Activated CD4-positive, alpha-beta T cell treated with anti-CD3 and anti-CD28 coated beads, Interleukin-2, amount 10 ng/mL, durations not matched to agents 7 days and 5 days (primary cell): ENCODE results near the gene COPS9. TPM values are rescaled to one million over a fixed set of nuclear protein-coding genes. Genes with fewer than 3 reads are reported as not detected.

ENCODE experiments used
- CTCF ChIA-PET: fragments of 350-600 bp; sonication (Branson Sonifier 250); formaldehyde crosslinking; loops from one replicate; lab custom pipeline; 2021; ENCODE audit warnings: antibody characterized with exemption; lab: Charles Lee
- POLR2A ChIA-PET: fragments of 350-600 bp; sonication (Branson Sonifier 250); formaldehyde crosslinking; loops from one replicate; lab custom pipeline; 2021; ENCODE audit warnings: antibody characterized with exemption; lab: Charles Lee
- DNase-seq: peaks from one replicate; pipeline ENCODE4 v3.0.0-alpha.2; 2020
- H3K27ac Mint-ChIP-seq: one replicate; pipeline ENCODE4 v1.8.0; 2021; ENCODE audit warnings: mild to moderate bottlenecking, moderate library complexity, mixed read lengths
- H3K27me3 Mint-ChIP-seq: one replicate; pipeline ENCODE4 v1.8.0; 2021; ENCODE audit warnings: mixed read lengths
- H3K36me3 Mint-ChIP-seq: one replicate; pipeline ENCODE4 v1.8.0; 2021; ENCODE audit warnings: low read depth, mixed read lengths
- H3K4me1 Mint-ChIP-seq: one replicate; pipeline ENCODE4 v1.8.0; 2021; ENCODE audit warnings: mixed read lengths
- H3K4me3 Mint-ChIP-seq: one replicate; pipeline ENCODE4 v1.8.0; 2021; ENCODE audit warnings: mild to moderate bottlenecking, moderate library complexity, mixed read lengths
- H3K9me3 Mint-ChIP-seq: one replicate; pipeline ENCODE4 v1.8.0; 2021; ENCODE audit warnings: mixed read lengths
- total RNA-seq, 2 experiments: library from RNA; stranded (reverse); gene quantifications; one replicate each; pipeline ENCODE4 v1.2.3, GENCODE V29; 2021

COPS9 gene
- total RNA-seq, 2 experiments from 2014 or later, result 77.9 to 115 TPM

DNA sequence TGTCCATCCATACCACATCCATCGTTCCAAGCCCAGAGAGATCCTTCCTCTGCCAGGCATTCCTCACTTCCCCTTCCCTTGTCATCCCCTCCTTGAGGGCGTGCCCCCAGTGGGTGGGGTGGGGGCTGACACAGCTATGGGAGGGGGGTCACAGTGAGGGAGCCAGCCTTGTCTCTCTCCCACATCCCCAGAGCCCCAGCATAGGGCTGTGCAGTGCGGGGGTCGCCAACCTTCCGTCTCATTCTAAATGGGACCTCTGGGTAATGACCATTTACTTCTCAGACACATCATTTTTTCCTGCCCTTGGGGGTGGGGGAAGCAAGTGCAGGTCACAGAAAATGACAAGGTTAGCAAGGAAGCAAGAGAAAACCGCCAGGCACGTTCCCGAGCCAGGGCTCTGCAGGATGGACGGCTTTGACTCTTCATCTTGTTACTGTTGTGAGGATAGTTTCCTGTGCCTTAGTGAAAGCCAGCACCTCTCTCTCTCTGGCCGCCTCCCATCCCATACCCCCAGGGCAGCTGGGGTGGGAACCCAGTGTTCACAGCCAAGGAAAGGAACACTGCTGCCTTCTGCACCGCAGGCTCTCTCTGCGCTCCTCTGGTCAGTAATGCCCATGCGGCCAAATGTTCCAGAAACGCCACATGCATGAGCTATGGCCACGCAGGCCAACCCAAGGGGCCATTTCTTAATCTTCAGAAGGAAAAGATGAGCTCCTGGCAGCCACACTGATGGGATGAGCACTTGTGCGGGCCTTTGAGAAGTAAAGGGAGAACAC is 27.0 kb upstream of the COPS9 start:
- H3K4me1 Mint-ChIP-seq, result no peaks in the 10 kb centered on the region
- peaks cover 13% of the 10 kb centered on the region for H3K9me3 Mint-ChIP-seq
- no peak for DNase-seq
- ChIA-PET POLR2A (no interaction called here), CTCF (interaction anchor here (0.7 kb wide), 1 partner anchor 135 kb away, joined by 3 read pairs; no protein-coding TSS in a partner anchor)
- H3K27me3 Mint-ChIP-seq, result no peaks in the 10 kb centered on the region
- H3K4me3 Mint-ChIP-seq, result no peak overlapping the region
- H3K36me3 Mint-ChIP-seq, result no peaks in the 10 kb centered on the region
- H3K27ac Mint-ChIP-seq, result no peak overlapping the region

DNA sequence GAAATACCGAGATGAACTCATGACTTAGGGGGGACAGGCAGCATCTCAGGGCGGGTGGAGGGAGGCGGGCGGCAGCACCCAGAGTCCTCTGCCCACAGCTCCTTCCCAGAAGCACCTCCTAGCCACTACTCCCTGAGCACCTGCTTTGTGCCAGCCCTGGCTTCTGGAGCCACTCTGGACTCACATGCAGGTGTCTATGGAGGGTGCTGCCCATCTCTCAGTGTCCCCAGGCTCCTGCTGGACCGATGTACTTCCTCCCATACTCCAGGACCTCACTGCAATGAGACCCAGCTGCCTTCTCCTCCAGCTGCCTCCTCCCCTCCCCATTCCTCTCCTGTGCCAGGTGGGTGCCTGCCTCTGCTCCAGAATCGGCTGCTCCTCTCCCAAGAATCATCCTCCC is 26.4 kb upstream of the COPS9 start:
- POLR2A ChIA-PET, result no interaction called here
- CTCF ChIA-PET, result no interaction called here
- no peaks in the 10 kb centered on the region for H3K4me1 Mint-ChIP-seq
- H3K36me3 Mint-ChIP-seq, result no peaks in the 10 kb centered on the region
- H3K4me3 Mint-ChIP-seq, result no peak overlapping the region
- DNase-seq, result no peak
- no peak overlapping the region for H3K27ac Mint-ChIP-seq
- peaks cover 13% of the 10 kb centered on the region for H3K9me3 Mint-ChIP-seq
- H3K27me3 Mint-ChIP-seq, result no peaks in the 10 kb centered on the region

DNA sequence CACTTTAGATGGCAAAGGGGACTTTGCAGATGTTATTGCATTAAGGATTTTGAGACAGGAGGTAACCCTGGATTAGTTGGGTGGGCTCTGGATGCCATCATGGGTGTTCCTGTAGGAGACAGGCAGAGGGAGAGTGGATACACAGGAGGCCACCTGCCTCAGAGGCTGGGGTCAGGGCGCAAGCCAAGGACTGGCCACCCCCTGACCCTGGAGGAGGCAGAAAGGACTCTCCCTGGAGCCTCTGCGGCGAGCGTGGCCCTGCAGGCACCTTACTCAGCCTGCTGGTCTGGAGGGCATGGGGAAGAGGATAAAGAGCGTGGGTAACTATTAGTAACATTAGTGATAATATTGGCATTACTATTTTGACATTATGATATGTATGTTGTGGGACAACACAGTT is 25.9 kb upstream of the COPS9 start:
- peaks cover 13% of the 10 kb centered on the region for H3K9me3 Mint-ChIP-seq
- H3K4me1 Mint-ChIP-seq, result no peaks in the 10 kb centered on the region
- POLR2A ChIA-PET, result no interaction called here
- H3K4me3 Mint-ChIP-seq, result no peak overlapping the region
- H3K27ac Mint-ChIP-seq, result no peak overlapping the region
- no peaks in the 10 kb centered on the region for H3K27me3 Mint-ChIP-seq
- CTCF ChIA-PET, result no interaction called here
- no peak for DNase-seq
- H3K36me3 Mint-ChIP-seq, result no peaks in the 10 kb centered on the region

DNA sequence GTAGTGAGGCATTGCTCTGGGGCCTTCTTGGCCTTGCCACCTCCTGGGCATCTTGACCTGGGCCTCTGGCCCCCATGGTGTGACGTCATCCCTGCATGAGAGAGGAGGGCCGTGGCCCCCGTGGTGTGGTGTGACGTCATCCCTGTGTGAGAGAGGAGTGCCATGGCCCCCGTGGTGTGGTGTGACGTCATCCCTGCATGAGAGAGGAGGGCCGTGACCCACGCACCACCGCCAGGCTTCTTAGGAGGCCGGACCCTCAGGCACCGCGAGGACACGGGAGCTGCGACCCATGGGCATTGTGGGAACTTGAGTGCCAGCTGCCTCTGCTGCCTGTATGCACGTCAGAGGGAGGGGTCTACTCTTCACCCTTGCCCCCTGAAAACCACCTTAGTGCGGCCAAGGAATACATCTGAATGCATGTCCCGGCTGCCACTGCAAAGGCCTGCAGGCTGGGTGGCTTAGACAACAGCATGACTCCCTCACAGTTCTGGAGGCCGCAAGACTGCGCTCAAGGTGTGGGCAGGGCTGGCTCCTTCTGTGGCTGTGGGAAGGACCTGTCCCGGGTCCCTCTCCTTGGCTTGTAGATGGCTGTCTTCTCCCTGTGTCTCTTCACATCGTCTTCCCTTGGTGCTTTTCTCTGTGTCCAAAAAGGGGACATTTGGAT is 25.1 kb upstream of the COPS9 start:
- H3K4me1 Mint-ChIP-seq, result no peaks in the 10 kb centered on the region
- CTCF ChIA-PET, result no interaction called here
- POLR2A ChIA-PET, result no interaction called here

DNA sequence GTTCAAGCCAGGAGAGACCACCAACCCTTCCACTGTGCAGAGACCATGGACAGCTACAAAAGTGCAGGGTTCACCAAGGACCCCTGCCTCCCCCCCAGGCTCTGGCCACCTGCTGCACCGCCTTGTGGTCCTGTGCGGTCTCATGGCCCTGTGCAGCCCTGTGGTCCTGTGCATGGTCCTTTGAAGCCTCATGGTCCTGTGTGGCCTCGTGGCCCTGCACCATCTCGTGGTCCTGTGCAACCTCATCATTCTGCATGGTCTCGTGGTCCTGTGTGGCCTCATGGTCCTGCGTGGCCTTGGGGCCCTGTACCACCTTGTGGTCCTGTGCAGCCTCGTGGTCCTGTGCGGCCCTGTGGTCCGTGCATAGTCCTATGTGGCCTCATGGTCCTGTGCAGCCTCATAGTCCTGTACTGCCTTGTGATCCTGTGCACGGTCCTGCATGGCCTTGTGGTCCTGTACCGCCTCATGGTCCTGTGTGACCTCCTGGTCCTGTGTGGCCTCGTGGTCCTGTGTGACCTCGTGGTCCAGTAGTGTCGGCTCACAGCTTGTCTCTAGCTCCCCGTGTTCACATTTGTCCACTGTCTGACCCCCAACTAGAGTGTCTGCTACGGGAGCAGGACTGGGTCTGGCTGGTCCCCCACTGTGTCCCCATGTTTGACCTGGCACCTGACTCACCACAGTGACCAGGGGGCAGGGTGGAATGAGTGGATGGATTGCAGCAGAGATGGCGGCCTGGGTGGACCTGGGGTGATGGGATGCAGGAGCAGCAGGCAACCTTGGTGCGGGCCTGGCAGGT is 24.4 kb upstream of the COPS9 start:
- Mint-ChIP-seq H3K4me1 (no peaks in the 10 kb centered on the region), H3K9me3 (peaks cover 13% of the 10 kb centered on the region), H3K27me3 (no peaks in the 10 kb centered on the region), H3K4me3 (no peak overlapping the region), H3K27ac (no peak overlapping the region), H3K36me3 (no peaks in the 10 kb centered on the region)
- DNase-seq, result no peak
- POLR2A ChIA-PET, result no interaction called here
- CTCF ChIA-PET, result no interaction called here

More for the DNA sequence above, 25.1 kb upstream of the COPS9 start:
- Mint-ChIP-seq H3K27me3 (no peaks in the 10 kb centered on the region), H3K9me3 (peaks cover 13% of the 10 kb centered on the region), H3K4me3 (no peak overlapping the region), H3K27ac (no peak overlapping the region), H3K36me3 (no peaks in the 10 kb centered on the region)
- no peak for DNase-seq

DNA sequence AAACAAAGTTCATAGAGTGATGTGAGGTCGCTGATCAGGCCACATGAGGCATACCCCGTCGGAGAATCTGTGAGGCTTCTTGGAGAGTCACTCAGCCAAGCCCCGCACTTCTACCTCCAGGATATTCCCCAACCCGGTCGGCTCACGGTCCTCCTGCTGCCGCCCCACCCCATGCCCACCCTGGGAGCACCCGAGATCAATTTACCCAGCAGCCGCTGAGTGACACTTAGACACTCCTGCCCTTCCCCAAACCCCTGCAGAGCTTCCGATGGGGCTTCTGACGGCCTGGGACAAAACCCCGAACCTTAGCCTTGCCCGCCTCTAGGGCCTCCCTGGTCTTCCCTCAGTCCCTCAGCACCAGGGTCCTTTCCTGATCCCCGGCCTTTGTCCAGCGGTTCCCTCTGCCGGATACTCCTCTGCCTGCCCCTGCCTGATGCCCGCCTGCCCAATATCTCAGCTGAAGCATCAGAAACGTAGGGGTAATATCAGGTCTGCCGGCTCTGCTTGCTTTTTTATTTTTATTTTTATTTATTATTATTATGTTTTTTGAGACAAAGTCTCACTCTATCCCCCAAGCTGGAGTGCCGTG is 23.2 kb upstream of the COPS9 start:
- no peak overlapping the region for H3K27ac Mint-ChIP-seq
- H3K9me3 Mint-ChIP-seq, result peaks cover 9% of the 10 kb centered on the region
- DNase-seq, result no peak
- H3K36me3 Mint-ChIP-seq, result no peaks in the 10 kb centered on the region
- H3K4me3 Mint-ChIP-seq, result no peak overlapping the region
- ChIA-PET POLR2A (no interaction called here), CTCF (no interaction called here)
- H3K4me1 Mint-ChIP-seq, result no peaks in the 10 kb centered on the region
- H3K27me3 Mint-ChIP-seq, result no peaks in the 10 kb centered on the region

DNA sequence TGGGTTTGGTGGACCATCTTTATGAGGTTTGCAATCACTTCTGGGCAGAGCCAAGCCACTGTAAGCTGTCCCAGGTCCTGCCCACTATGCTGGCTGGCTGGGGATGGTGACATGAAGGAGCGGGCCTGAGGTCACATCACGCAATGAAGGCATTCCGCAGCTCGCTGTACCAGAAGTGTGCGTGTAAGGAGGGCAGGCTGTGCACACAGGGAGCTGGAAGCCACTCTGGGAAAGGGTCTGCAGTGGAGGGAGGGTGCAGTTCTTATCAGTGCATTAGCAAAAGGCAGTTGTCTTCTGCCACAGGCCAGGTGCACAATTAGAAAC is 21.0 kb upstream of the COPS9 start:
- no peaks in the 10 kb centered on the region for H3K9me3 Mint-ChIP-seq
- no peaks in the 10 kb centered on the region for H3K36me3 Mint-ChIP-seq
- H3K27me3 Mint-ChIP-seq, result no peaks in the 10 kb centered on the region
- ChIA-PET POLR2A (no interaction called here), CTCF (no interaction called here)
- H3K4me1 Mint-ChIP-seq, result no peaks in the 10 kb centered on the region
- DNase-seq, result no peak
- no peak overlapping the region for H3K4me3 Mint-ChIP-seq
- H3K27ac Mint-ChIP-seq, result no peak overlapping the region

DNA sequence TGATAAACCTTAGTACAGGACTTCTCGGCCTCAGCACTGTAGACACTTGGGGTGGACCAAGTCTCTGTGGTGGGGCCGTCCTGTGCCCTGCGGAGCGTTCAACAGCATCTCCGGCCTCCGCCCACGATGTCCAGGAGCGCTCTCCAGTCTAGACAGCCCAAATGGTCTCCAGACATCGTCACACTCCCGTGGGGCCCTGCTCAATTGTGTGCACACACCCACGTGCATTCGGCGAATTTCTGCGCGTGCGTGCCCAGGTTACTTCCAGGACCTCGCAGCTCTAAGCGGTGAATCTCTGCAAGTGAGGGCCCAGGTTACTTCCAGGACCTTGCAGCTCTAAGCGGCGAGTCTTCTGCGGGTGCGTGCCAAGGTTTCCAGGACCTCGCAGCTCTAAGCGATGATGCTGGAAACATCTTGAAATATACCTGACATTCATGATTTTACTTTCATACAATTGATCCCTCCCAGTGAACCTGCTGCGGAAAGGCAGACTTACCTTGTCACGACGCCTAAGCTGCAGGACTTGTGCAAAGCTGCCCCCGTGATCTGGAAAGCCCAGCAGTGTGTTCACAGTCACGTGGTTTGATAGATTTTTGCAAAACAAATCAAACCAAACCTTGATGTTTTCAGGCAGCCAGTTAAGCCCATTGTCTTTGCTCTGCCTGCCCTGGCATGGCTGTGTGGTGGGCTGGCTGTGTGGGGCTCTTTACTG is 20.5 kb upstream of the COPS9 start:
- Mint-ChIP-seq H3K4me3 (no peak overlapping the region), H3K27ac (no peak overlapping the region), H3K27me3 (no peaks in the 10 kb centered on the region), H3K9me3 (no peaks in the 10 kb centered on the region), H3K36me3 (no peaks in the 10 kb centered on the region), H3K4me1 (no peaks in the 10 kb centered on the region)
- ChIA-PET POLR2A (no interaction called here), CTCF (no interaction called here)
- DNase-seq, result no peak

DNA sequence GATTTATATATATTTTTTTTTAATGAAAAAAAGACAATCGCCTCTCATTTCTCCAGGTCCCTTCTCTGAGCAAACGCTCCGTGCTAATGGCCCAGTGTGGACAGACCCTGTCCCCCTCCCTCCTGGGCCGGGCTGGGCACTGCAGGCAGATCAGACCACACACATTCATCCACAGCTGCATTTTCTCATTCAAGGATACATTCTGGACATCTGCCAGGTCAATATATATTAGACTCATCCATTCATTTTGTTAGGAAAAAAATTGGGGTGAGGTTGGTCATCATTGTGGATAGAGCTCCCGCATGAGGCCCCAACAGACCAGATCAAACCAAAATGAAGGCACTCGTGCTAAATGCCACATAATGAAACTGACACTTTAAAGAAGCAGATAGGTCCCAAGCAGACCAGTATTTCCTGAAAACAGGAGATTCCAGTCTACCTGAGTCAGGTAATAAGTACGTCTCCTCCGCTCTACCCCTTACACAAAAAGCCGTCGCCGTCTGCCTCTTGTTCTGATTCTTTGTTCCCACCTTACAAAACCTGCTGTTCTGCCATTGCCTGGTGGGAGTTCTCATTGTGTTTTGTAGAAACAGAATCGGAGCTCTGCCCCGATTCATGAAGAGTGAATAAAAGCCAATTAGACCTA is 19.8 kb upstream of the COPS9 start:
- Mint-ChIP-seq H3K27ac (no peak overlapping the region), H3K27me3 (no peaks in the 10 kb centered on the region), H3K4me3 (no peak overlapping the region), H3K36me3 (no peaks in the 10 kb centered on the region), H3K9me3 (no peaks in the 10 kb centered on the region), H3K4me1 (no peaks in the 10 kb centered on the region)
- DNase-seq, result no peak
- ChIA-PET POLR2A (no interaction called here), CTCF (no interaction called here)

DNA sequence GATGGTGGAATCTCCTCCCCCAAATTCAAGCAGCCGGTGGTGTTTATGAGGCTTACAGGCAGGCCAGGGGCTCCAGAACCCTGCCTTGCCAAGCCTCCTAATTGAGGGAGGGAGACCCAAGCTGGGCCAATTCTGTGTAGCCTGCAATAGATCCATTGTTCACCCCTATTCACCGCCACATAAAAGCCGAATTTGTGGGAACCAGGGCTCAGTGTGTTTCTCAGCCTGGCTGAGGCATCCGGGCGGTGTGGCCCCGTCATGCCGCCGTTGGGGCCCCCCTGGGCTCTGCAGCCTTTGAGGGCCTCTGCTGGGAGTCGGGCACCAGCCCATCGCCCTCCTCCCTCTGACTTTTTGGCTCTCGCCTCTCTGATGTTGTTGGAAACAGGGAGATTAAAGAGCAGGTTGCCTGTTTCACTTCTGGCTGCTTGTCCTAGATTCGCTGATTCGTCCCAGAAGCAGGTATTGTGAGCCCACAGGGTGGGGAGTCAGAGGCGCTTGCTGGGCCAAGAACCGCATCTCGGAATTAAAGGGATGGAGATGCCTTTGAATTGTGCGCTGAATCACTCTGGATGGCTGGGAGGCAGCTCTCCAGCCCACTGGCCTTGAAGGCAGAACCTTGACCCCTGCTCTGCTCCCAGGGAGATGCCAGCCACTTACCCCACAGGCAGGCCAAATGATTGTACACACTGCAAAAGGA is 19.1 kb upstream of the COPS9 start:
- Mint-ChIP-seq H3K27me3 (no peaks in the 10 kb centered on the region), H3K36me3 (no peaks in the 10 kb centered on the region), H3K27ac (no peak overlapping the region), H3K4me1 (no peaks in the 10 kb centered on the region), H3K9me3 (no peaks in the 10 kb centered on the region), H3K4me3 (no peak overlapping the region)
- POLR2A ChIA-PET, result no interaction called here
- CTCF ChIA-PET, result no interaction called here
- DNase-seq, result no peak

DNA sequence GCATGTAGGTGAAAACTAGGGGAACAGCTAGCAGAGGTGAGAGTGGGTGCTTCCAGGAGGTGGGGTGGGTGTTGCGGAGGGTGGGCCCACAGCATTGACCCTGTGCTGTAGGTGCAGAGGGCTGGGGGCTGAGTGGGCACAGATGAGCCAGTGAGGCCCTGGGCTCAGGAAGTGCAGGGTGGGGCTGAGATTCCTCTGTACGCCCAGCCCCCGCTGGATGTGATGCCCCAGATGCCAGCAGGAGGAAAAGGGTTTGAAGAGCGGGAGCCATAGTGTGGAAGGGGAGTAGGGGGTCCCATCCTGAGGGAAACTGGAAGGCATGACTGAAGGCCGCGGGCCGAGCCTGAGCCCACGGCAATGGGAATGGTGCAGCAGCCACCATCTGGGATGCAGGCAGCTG is 18.5 kb upstream of the COPS9 start:
- H3K27me3 Mint-ChIP-seq, result no peaks in the 10 kb centered on the region
- no peaks in the 10 kb centered on the region for H3K4me1 Mint-ChIP-seq
- no peak overlapping the region for H3K27ac Mint-ChIP-seq
- POLR2A ChIA-PET, result no interaction called here
- no peak for DNase-seq
- H3K36me3 Mint-ChIP-seq, result no peaks in the 10 kb centered on the region
- no peak overlapping the region for H3K4me3 Mint-ChIP-seq
- CTCF ChIA-PET, result no interaction called here
- no peaks in the 10 kb centered on the region for H3K9me3 Mint-ChIP-seq

DNA sequence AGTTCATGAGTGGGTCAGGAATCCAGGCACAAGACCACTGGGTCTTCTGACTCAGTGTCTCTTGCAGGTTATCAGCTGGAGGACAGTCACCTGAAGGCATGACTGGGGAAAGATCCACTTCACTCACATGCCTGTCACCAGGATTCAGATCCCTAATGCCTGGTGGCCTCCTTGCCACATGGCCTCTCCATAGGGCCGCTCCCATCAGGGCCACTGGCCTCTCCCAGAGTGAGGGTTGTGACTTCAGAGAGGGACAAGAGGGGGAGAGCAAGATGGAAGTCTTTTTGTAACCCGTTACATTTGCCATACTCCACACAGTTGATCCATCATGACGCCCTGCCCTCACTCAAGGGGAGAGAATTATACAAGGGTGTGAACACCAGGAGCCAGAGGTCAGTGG is 17.3 kb upstream of the COPS9 start:
- Mint-ChIP-seq H3K4me3 (no peak overlapping the region), H3K27ac (no peak overlapping the region), H3K4me1 (no peaks in the 10 kb centered on the region), H3K27me3 (no peaks in the 10 kb centered on the region), H3K36me3 (no peaks in the 10 kb centered on the region), H3K9me3 (no peaks in the 10 kb centered on the region)
- POLR2A ChIA-PET, result no interaction called here
- CTCF ChIA-PET, result no interaction called here
- no peak for DNase-seq
